ENCODE data around the gene USP10.
A peak's percentile ranks its signal among the peaks of the same experiment; 100 is the strongest.

Gene USP10

GRCh38 chr16:84750575-84750974 is 50.8 kb downstream of the USP10 start:
- no peak for DNase-seq (ENCODE audit: low spot score)

- DNase-seq (ENCODE audit: low spot score), result no peak
Observed at GRCh38 chr16:84751241-84751640, 51.4 kb downstream of the USP10 start.

GRCh38 chr16:84751947-84752346 is 52.1 kb downstream of the USP10 start:
- no peak for DNase-seq (ENCODE audit: low spot score)

GRCh38 chr16:84752600-84752999 is 52.8 kb downstream of the USP10 start:
- no peak for DNase-seq (ENCODE audit: low spot score)

GRCh38 chr16:84753412-84754326 is 53.9 kb downstream of the USP10 start:
- DNase-seq (ENCODE audit: low spot score), result no peak

GRCh38 chr16:84754353-84754856 is 54.6 kb downstream of the USP10 start:
- peak; percentile 95 for DNase-seq (ENCODE audit: low spot score)

- no peak for DNase-seq (ENCODE audit: low spot score)
Observed at GRCh38 chr16:84754956-84755672, 55.3 kb downstream of the USP10 start.

- no peak for DNase-seq (ENCODE audit: low spot score)
Observed at GRCh38 chr16:84756830-84757229, 57.0 kb downstream of the USP10 start.

GRCh38 chr16:84758627-84759026 is 58.8 kb downstream of the USP10 start:
- DNase-seq (ENCODE audit: low spot score), result no peak

GRCh38 chr16:84759061-84759460 is 59.3 kb downstream of the USP10 start:
- DNase-seq (ENCODE audit: low spot score), result no peak

GRCh38 chr16:84759906-84760305 is 60.1 kb downstream of the USP10 start:
- DNase-seq (ENCODE audit: low spot score), result no peak

- no peak for DNase-seq (ENCODE audit: low spot score)
Observed at GRCh38 chr16:84761448-84762368, 61.9 kb downstream of the USP10 start.

- no peak for DNase-seq (ENCODE audit: low spot score)
Observed at GRCh38 chr16:84763164-84763563, 63.4 kb downstream of the USP10 start.

GRCh38 chr16:84763629-84764028 is 63.8 kb downstream of the USP10 start:
- peak; percentile 33 for DNase-seq (ENCODE audit: low spot score)

GRCh38 chr16:84764970-84765369 is 65.2 kb downstream of the USP10 start:
- DNase-seq (ENCODE audit: low spot score), result no peak

- no peak for DNase-seq (ENCODE audit: low spot score)
Observed at GRCh38 chr16:84765616-84766580, 66.1 kb downstream of the USP10 start.

- no peak for DNase-seq (ENCODE audit: low spot score)
Observed at GRCh38 chr16:84766978-84767773, 67.4 kb downstream of the USP10 start.

GRCh38 chr16:84768061-84768807 is 68.4 kb downstream of the USP10 start:
- DNase-seq (ENCODE audit: low spot score), result no peak

GRCh38 chr16:84768808-84769197 is 69.0 kb downstream of the USP10 start:
- DNase-seq (ENCODE audit: low spot score), result no peak

Data from NAMALWA (cell line).